Glutamatergic neuron (in vitro differentiated cells): ENCODE results near the gene BAIAP2L1. TPM values are rescaled to one million over a fixed set of nuclear protein-coding genes. Genes with fewer than 3 reads are reported as not detected.

Experiments used
- DNase-seq: peaks from one replicate; pipeline ENCODE4 v3.0.0; 2022
- H3K27ac Mint-ChIP-seq: one replicate; pipeline ENCODE4 v1.8.0; 2020; ENCODE audit warnings: mild to moderate bottlenecking, mixed read lengths, inconsistent platforms; ENCODE audit not compliant: unreplicated experiment
- H3K27me3 Mint-ChIP-seq: one replicate; pipeline ENCODE4 v1.8.0; 2020; ENCODE audit warnings: mild to moderate bottlenecking, moderate library complexity, mixed read lengths, inconsistent platforms; ENCODE audit not compliant: unreplicated experiment
- H3K36me3 Mint-ChIP-seq: one replicate; pipeline ENCODE4 v1.8.0; 2020; ENCODE audit warnings: mild to moderate bottlenecking, mixed read lengths, inconsistent platforms; ENCODE audit not compliant: unreplicated experiment
- H3K4me1 Mint-ChIP-seq: one replicate; pipeline ENCODE4 v1.8.0; 2020; ENCODE audit warnings: mild to moderate bottlenecking, low read depth, mixed read lengths, inconsistent platforms; ENCODE audit not compliant: unreplicated experiment
- H3K4me3 Mint-ChIP-seq: one replicate; pipeline ENCODE4 v1.8.0; 2020; ENCODE audit warnings: mild to moderate bottlenecking, mixed read lengths, inconsistent platforms; ENCODE audit not compliant: unreplicated experiment
- H3K9me3 Mint-ChIP-seq: one replicate; pipeline ENCODE4 v1.8.0; 2020; ENCODE audit warnings: mild to moderate bottlenecking, moderate library complexity, mixed read lengths, inconsistent platforms; ENCODE audit not compliant: unreplicated experiment
- total RNA-seq: library from RNA; stranded (reverse); fragmentation: NEBNext Ultra II Directional; extraction: Animal tissue kit (Norgen Biotek cat#: 25700); gene quantifications from one replicate; pipeline ENCODE4 v1.2.1, GENCODE V29; 2021; ENCODE audit not compliant: unreplicated experiment
- TF ChIP-seq, protein P1 (sequence below): fragments of 200-600 bp; sonication (generic); IDR thresholded peaks from one replicate; pipeline ENCODE4 v1.5.0; 2021; ENCODE audit not compliant: partially characterized antibody, unreplicated experiment

BAIAP2L1 gene
- total RNA-seq, 1 donor from 2014 or later, result 0.66 TPM

DNA sequence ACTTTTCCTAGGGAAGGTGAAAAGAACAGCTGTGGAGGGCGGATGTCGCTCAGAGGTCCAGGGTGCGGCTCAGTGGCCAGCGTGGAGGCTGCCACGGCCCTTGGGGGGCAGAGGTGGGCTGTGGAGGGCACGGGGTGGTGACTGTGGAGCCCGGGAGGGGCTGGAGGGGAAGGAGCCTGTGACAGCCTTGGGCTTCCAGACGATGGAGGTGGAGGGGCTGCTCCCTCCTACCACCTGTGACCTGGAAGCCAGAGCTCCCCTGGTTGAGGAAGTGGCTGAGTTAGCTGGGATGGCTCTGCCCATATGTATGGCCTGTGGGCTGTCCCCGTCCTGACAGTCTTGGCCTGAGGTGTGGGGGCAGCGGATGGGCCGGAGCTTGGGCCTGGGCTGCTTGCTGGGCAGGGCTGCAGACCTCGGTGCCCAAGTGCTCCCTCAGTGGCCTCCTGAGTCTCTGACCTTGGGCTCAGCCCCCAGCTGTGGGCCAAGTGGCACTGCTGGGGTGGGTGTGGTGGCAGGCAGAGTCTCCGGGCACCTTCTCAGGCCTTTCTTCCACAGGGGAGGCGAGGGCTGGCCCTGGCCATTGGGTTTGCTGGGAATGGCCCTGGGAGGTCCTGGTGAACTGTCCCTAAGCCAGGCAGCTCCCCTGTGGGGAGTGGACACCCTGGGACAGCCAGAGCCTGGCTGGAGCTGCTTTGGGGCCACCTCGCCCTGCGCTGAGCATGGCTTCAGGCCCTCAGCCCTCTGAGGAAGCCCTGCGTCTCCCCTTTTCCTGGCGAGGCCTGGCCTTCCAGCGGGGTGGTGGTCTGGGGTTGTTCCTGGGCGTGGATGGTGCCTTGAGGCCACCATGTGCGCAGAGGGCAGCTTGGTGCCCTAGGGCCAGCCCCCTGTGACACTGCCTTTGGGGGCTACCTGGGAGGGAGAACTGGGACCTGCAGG, 115.5 kb downstream of the BAIAP2L1 start:
- Mint-ChIP-seq H3K27me3 (peaks cover 19% of the 10 kb centered on the region), H3K4me1 (peaks cover 30% of the 10 kb centered on the region), H3K4me3 (peak overlapping the region; percentile 68), H3K9me3 (peaks cover 9% of the 10 kb centered on the region), H3K36me3 (no peaks in the 10 kb centered on the region), H3K27ac (peak overlapping the region; percentile 38)
- TF ChIP-seq, protein P1, sequence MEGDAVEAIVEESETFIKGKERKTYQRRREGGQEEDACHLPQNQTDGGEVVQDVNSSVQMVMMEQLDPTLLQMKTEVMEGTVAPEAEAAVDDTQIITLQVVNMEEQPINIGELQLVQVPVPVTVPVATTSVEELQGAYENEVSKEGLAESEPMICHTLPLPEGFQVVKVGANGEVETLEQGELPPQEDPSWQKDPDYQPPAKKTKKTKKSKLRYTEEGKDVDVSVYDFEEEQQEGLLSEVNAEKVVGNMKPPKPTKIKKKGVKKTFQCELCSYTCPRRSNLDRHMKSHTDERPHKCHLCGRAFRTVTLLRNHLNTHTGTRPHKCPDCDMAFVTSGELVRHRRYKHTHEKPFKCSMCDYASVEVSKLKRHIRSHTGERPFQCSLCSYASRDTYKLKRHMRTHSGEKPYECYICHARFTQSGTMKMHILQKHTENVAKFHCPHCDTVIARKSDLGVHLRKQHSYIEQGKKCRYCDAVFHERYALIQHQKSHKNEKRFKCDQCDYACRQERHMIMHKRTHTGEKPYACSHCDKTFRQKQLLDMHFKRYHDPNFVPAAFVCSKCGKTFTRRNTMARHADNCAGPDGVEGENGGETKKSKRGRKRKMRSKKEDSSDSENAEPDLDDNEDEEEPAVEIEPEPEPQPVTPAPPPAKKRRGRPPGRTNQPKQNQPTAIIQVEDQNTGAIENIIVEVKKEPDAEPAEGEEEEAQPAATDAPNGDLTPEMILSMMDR, result no peak
- DNase-seq, result no peak

GRCh38 chr7:98284335-98285036, 116.4 kb downstream of the BAIAP2L1 start:
- H3K4me1 Mint-ChIP-seq, result peaks cover 27% of the 10 kb centered on the region
- H3K27me3 Mint-ChIP-seq, result peaks cover 21% of the 10 kb centered on the region
- TF ChIP-seq, protein P1, result no peak
- H3K4me3 Mint-ChIP-seq, result peak overlapping the region; percentile 96
- DNase-seq, result no peak
- no peaks in the 10 kb centered on the region for H3K36me3 Mint-ChIP-seq
- peaks cover 9% of the 10 kb centered on the region for H3K9me3 Mint-ChIP-seq
- H3K27ac Mint-ChIP-seq, result peak overlapping the region; percentile 38

GRCh38 chr7:98283887-98284222, 117.0 kb downstream of the BAIAP2L1 start:
- Mint-ChIP-seq H3K4me3 (peak overlapping the region; percentile 96), H3K36me3 (no peaks in the 10 kb centered on the region), H3K9me3 (peaks cover 9% of the 10 kb centered on the region), H3K27ac (no peak overlapping the region), H3K4me1 (peaks cover 27% of the 10 kb centered on the region), H3K27me3 (peaks cover 21% of the 10 kb centered on the region)
- TF ChIP-seq, protein P1, result no peak
- no peak for DNase-seq

DNA sequence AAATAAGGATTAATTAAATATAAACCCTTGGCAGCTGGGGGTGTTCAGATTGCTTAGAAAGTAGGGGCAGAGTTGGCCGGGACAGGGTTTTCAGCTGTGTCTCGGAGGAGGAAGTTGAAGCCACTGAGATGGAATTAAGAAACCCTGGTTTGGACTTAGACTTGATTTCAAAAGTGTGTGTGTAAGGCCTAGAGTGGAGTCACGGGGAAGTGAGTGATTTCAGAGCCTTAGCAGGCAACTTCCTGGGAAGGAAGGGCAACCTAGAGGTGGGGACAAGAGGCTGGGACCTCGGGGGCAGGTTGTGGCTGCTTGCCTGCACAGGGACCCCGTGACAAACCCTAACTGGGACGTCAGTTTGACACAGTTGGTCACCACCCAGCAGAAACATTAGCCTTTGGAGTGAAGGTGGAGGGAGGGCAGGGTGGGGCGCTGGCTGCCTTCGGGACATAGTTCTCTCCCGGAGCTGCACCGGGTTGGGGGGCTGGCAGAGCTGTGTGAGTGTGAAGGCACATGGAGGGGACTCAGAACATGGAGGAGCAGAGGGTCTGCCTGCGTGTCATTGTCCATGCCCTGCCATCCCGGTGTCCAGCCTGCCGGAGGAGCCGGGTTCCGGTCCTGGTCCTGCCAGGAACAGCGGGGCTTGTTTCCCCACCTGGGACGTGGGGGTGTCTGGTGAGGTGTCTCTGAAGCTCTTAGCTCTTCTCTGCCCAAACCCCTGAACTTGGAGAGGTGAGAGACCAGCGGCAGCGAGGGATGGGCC, 117.6 kb downstream of the BAIAP2L1 start:
- H3K27ac Mint-ChIP-seq, result peak overlapping the region; percentile 80

More for the DNA sequence above, 117.6 kb downstream of the BAIAP2L1 start:
- Mint-ChIP-seq H3K4me1 (peaks cover 24% of the 10 kb centered on the region), H3K27me3 (peaks cover 19% of the 10 kb centered on the region), H3K4me3 (peak overlapping the region; percentile 96), H3K36me3 (no peaks in the 10 kb centered on the region), H3K9me3 (peaks cover 6% of the 10 kb centered on the region)
- no peak for DNase-seq
- TF ChIP-seq, protein P1, result no peak
